GM12865 (cell line): ENCODE measurements around the gene SORCS3.
"Not testable (repeated sequence)": the region's sequence is repeated elsewhere in the genome, so short reads cannot be mapped to it uniquely, and the experiment has no call there.

Experiments used
- DNase-seq: peaks from one replicate; pipeline ENCODE4 v3.0.0; 2010; ENCODE audit warnings: low read depth
- H3K4me3 ChIP-seq: 2 replicates; pipeline ENCODE4 v1.5.1; 2011; ENCODE audit warnings: mild to moderate bottlenecking, low read depth, low read length, control low read depth
- TF ChIP-seq, protein P1 (sequence below): IDR thresholded peaks from 2 replicates; pipeline ENCODE4 v1.5.1; 2011; ENCODE audit warnings: low read length, control low read depth, low read depth, inconsistent platforms; ENCODE audit not compliant: insufficient read depth; ENCODE audit errors: missing control alignments

The SORCS3 gene

DNA sequence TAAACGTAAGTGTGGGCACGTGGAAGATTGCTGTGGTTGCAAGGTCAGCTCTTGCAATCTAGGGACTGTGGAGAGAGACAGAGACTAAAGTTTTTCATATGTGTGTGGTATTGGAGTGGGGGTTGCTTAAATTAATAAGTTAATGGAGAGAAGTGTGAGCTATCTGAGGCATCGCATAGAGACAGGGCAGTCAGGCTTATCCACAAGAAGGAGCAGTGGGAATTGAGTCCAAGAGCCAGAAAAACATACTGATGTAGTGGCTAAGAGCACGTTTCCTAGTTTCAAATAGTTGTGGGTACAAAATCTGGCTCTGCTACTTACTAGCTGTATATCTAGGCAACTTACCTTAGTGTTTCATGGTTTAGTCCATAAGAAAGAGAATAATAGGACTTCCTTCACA is 65.8 kb downstream of the SORCS3 start:
- TF ChIP-seq, protein P1, sequence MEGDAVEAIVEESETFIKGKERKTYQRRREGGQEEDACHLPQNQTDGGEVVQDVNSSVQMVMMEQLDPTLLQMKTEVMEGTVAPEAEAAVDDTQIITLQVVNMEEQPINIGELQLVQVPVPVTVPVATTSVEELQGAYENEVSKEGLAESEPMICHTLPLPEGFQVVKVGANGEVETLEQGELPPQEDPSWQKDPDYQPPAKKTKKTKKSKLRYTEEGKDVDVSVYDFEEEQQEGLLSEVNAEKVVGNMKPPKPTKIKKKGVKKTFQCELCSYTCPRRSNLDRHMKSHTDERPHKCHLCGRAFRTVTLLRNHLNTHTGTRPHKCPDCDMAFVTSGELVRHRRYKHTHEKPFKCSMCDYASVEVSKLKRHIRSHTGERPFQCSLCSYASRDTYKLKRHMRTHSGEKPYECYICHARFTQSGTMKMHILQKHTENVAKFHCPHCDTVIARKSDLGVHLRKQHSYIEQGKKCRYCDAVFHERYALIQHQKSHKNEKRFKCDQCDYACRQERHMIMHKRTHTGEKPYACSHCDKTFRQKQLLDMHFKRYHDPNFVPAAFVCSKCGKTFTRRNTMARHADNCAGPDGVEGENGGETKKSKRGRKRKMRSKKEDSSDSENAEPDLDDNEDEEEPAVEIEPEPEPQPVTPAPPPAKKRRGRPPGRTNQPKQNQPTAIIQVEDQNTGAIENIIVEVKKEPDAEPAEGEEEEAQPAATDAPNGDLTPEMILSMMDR = no peak
- no peak for DNase-seq
- H3K4me3 ChIP-seq = no peak overlapping the region

GRCh38 chr10:104707602-104708459 is 66.7 kb downstream of the SORCS3 start:
- no peak for DNase-seq
- no peak overlapping the region for H3K4me3 ChIP-seq
- TF ChIP-seq, protein P1 = no peak

GRCh38 chr10:104711302-104711721 is 70.2 kb downstream of the SORCS3 start:
- H3K4me3 ChIP-seq = no peak overlapping the region
- DNase-seq = no peak
- TF ChIP-seq, protein P1 = no peak

GRCh38 chr10:104730593-104730992 is 89.5 kb downstream of the SORCS3 start:
- not testable (repeated sequence) for DNase-seq, H3K4me3 ChIP-seq

DNA sequence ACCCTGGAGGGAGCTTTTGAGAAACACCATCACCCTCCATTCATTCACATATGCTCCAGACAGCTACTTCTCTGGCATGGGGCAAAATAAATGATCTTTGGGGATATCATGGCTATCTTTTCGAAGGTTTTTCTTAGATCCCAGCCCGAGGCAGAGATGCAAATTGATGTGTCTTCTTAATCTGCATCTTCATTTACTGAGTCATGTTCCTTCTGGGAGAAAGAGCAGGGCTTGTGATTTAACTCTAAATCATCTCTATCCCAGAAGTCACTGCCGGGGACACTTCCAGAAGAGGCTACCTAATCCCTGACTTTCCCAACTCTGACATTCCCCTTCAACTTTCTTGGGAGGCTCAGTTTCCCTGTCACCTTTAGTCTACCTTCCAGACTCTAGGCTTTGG is 90.1 kb downstream of the SORCS3 start:
- no peak for DNase-seq
- TF ChIP-seq, protein P1 = no peak
- H3K4me3 ChIP-seq = no peak overlapping the region

DNA sequence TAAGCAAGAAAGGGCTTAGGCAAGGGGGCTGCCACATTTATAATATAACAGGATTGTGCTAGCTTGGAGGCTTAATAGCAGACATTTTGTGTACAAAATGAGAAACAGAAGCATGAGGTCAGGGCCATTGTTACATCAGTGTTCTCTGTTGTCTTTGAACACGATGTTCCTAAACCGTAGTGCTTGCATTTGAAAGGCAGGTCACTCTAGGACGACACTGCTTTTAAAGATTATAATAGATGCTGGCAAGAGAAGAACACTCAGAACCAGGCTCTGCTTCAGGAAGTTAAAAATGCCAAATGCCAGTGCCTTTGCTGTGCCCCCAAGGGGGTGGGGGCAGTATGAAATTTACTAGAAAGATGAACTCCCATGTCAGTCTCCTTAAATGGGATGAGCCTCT is 91.1 kb downstream of the SORCS3 start:
- no peak overlapping the region for H3K4me3 ChIP-seq
- TF ChIP-seq, protein P1 = no peak
- DNase-seq = no peak

DNA sequence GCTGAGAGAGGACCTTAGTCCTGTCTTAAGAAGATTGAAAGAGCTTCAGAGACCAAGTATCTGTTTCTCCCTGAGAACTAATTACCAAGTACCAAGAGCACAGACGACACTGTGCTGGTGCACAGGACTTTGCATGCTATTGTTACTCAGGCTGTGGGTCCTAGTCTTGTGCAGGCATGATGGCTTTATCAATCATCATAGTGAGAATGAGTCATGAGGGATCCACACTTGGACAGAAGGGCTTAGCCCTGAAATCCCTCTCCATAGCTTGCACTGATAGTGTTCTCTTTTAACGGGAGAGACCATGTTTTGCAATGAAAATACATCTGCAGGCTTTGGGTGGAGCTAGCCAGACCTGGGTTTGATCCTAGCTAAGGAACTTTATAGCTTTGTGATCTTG is 93.3 kb downstream of the SORCS3 start:
- TF ChIP-seq, protein P1 = no peak
- no peak for DNase-seq
- H3K4me3 ChIP-seq = no peak overlapping the region
